Neural cell (in vitro differentiated cells): Measurements from ENCODE around the gene SLC4A3.

Source experiments
- CTCF ChIP-seq: fragments of 450-650 bp; IDR thresholded peaks from 2 replicates; pipeline ENCODE4 v1.5.1; 2014; ENCODE audit warnings: antibody characterized with exemption, mild to moderate bottlenecking, moderate library complexity; ENCODE audit not compliant: poor library complexity, severe bottlenecking
- EZH2 ChIP-seq: fragments of 200-600, 300-800 bp; shearing (Covaris generic), sonication (generic); IDR thresholded peaks from 2 replicates; pipeline ENCODE4 v1.6.1; 2014; ENCODE audit warnings: antibody characterized with exemption, low read length, borderline replicate concordance, mild to moderate bottlenecking; ENCODE audit not compliant: insufficient read depth, poor library complexity, severe bottlenecking
- POLR2AphosphoS5 ChIP-seq: IDR thresholded peaks from 2 replicates; pipeline ENCODE4 v1.6.1; 2012
- RAD21 ChIP-seq: fragments of 450-650 bp; conservative IDR thresholded peaks from 2 replicates; pipeline ENCODE4 v1.6.1; 2014; ENCODE audit warnings: antibody characterized with exemption, mild to moderate bottlenecking, moderate library complexity
- TAF1 ChIP-seq: IDR thresholded peaks from 2 replicates; pipeline ENCODE4 v1.6.1; 2012; ENCODE audit warnings: low read depth

DNA sequence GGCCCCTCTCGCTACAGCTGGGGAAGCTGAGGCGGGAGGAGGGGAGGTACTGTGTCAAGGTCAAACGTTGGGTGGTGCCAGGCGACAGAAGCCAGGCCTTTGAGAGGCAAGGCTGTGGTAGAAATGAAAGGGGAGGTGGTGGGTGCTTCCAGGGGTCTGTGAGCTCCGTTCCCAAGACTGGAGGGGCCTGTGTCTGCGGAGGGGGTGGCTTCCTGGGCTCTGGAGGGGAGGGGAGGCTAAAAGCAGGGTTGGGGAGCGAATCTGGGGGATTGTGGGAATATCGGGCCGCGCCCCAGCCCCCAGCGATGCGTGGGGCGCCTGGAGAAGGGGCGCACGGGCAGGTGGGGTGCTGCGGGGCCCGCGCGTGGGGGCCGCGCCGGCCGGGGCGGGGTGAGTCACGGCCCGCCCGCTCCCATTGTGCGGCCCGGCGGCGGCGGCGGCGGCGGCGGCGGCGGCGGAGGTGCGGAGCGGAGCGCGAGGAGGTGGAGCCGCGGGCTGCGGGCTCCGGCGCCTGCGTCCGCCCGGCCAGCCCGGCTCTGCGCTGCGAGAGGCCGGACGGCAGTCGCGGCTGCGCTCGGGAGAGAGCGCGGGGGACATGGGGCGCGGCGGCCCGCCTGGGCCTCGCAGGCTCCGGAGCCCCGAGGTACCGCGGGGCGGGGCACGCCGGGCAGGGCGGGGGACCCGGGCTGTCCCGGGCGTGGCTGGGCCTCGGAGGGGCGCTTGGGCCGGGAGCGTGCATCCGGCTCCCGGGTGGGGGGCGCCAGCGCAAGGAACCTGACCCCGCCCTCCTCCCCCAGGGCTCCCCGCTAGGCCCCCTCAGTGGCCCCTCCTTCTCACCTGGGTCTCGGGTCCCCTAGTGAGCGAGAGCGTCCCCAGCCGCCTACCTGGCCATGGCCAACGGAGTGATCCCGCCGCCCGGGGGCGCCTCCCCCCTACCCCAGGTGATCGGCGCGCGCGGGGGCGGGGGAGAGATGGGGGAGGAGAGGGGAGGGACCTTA is at the start of gene SLC4A3:
- TF ChIP-seq CTCF (peak; percentile 30), POLR2AphosphoS5 (peak; percentile 15), EZH2 (no peak), RAD21 (no peak), TAF1 (no peak)
